Measurements from ENCODE around the gene CMPK1.

CMPK1 gene

DNA sequence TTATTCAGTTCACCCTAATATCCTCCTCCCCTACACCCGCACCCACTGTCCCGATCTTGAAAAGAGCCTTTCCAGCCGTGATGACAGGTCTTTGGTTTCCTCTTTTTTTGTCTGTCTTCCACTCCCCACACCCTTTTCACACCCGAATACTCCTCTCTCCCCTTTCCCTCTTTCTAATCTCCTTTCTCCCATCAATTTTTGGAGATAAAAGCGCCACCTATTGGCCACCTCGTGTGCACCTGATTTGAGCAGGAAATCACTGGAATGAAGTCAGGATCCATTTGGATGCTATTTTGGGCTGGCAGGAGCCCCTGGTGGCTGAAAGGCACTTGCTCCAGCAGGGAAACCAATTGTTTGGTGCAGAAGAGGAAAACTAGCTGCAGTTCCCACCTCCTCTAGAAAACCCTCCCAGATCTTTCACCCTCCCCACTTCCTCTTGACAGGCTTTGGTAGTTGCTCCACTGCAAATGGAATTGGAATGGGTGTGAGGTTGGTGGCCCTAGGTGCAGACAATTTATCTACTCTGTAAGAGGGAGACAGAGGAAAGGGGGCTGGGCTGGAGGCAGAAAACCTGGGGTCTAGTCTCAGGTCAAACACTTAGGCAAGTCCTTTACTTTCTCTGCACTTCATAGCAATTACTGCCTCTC lies 90.9 kb downstream of the CMPK1 start:
- DNase-seq, result peak; percentile 73

Data from fibroblast of skin of scalp (primary cell).